ENCODE data around the gene KCNH6. TPM values are rescaled to one million over a fixed set of nuclear protein-coding genes. Genes with fewer than 3 reads are reported as not detected.

KCNH6 gene
- total RNA-seq, 6 experiments from 2014 or later = not detected

GRCh38 chr17:63519116-63519881 is 3.9 kb upstream of the KCNH6 start:
- H3K36me3 Mint-ChIP-seq (ENCODE audit: low read depth) = no peaks in the 10 kb centered on the region
- H3K4me3 Mint-ChIP-seq = no peak overlapping the region
- no peak overlapping the region for H3K27ac Mint-ChIP-seq
- no peak for TF ChIP-seq CTCF (IDR thresholded peaks at IDR 0.05)
- no peak for DNase-seq
- peaks cover 37% of the 10 kb centered on the region for H3K27me3 Mint-ChIP-seq (ENCODE audit: insufficient read depth)
- peaks cover 18% of the 10 kb centered on the region for H3K4me1 Mint-ChIP-seq (ENCODE audit: low read depth)
- H3K9me3 Mint-ChIP-seq = no peaks in the 10 kb centered on the region

GRCh38 chr17:63519972-63520882 is 2.9 kb upstream of the KCNH6 start:
- no peak for TF ChIP-seq CTCF (IDR thresholded peaks at IDR 0.05)
- Mint-ChIP-seq H3K36me3 (ENCODE audit: low read depth) (no peaks in the 10 kb centered on the region), H3K4me1 (ENCODE audit: low read depth) (peaks cover 18% of the 10 kb centered on the region), H3K9me3 (no peaks in the 10 kb centered on the region), H3K27ac (no peak overlapping the region), H3K27me3 (ENCODE audit: insufficient read depth) (peaks cover 36% of the 10 kb centered on the region), H3K4me3 (no peak overlapping the region)
- no peak for DNase-seq

GRCh38 chr17:63524051-63524450 is 893 bp downstream of the KCNH6 start:
- H3K4me3 Mint-ChIP-seq = no peak overlapping the region
- no peak for TF ChIP-seq CTCF (IDR thresholded peaks at IDR 0.05)
- H3K9me3 Mint-ChIP-seq = no peaks in the 10 kb centered on the region
- H3K27ac Mint-ChIP-seq = no peak overlapping the region
- H3K27me3 Mint-ChIP-seq (ENCODE audit: insufficient read depth) = peaks cover 46% of the 10 kb centered on the region
- DNase-seq = no peak
- H3K36me3 Mint-ChIP-seq (ENCODE audit: low read depth) = no peaks in the 10 kb centered on the region
- no peaks in the 10 kb centered on the region for H3K4me1 Mint-ChIP-seq (ENCODE audit: low read depth)

- H3K9me3 Mint-ChIP-seq = no peaks in the 10 kb centered on the region
- H3K4me1 Mint-ChIP-seq (ENCODE audit: low read depth) = no peaks in the 10 kb centered on the region
- peaks cover 50% of the 10 kb centered on the region for H3K27me3 Mint-ChIP-seq (ENCODE audit: insufficient read depth)
- H3K36me3 Mint-ChIP-seq (ENCODE audit: low read depth) = no peaks in the 10 kb centered on the region
- no peak overlapping the region for H3K4me3 Mint-ChIP-seq
- H3K27ac Mint-ChIP-seq = no peak overlapping the region
- no peak for DNase-seq
- TF ChIP-seq CTCF (IDR thresholded peaks at IDR 0.05) = no peak
These were observed 2.2 kb downstream of the KCNH6 start for GRCh38 chr17:63525190-63525946.

GRCh38 chr17:63526861-63527260 is 3.7 kb downstream of the KCNH6 start:
- no peaks in the 10 kb centered on the region for H3K36me3 Mint-ChIP-seq (ENCODE audit: low read depth)
- H3K4me1 Mint-ChIP-seq (ENCODE audit: low read depth) = no peaks in the 10 kb centered on the region
- no peaks in the 10 kb centered on the region for H3K9me3 Mint-ChIP-seq
- no peak overlapping the region for H3K4me3 Mint-ChIP-seq
- no peak overlapping the region for H3K27ac Mint-ChIP-seq
- no peak for DNase-seq
- peaks cover 42% of the 10 kb centered on the region for H3K27me3 Mint-ChIP-seq (ENCODE audit: insufficient read depth)
- TF ChIP-seq CTCF (IDR thresholded peaks at IDR 0.05) = no peak
